ENCODE results near the gene SLC45A1.

Gene SLC45A1

DNA sequence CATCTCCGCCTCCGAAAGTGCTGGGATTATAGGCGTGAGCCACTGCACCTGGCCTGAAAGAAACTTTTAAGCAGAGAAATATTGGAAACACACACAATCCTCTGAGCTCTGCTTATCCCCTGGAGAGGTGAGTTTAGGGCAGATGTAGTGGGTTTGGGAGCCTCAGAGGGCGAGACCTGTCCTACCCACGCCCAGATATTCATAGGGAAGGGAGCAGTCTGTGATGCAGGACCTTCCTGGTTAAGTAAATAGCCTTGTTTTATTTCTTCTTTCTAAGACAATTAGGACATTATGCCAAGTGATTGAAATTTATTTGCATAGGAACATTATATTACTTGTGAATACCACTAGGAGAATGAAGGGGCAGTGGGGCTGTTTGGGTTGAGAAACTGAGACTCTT lies 18.0 kb upstream of the SLC45A1 start:
- no peak overlapping the region for H3K4me3 Mint-ChIP-seq
- no peaks in the 10 kb centered on the region for H3K9me3 Mint-ChIP-seq
- H3K4me1 Mint-ChIP-seq = no peaks in the 10 kb centered on the region
- H3K27me3 Mint-ChIP-seq = peaks cover 6% of the 10 kb centered on the region
- no peak overlapping the region for H3K27ac Mint-ChIP-seq
- no peaks in the 10 kb centered on the region for H3K36me3 Mint-ChIP-seq

DNA sequence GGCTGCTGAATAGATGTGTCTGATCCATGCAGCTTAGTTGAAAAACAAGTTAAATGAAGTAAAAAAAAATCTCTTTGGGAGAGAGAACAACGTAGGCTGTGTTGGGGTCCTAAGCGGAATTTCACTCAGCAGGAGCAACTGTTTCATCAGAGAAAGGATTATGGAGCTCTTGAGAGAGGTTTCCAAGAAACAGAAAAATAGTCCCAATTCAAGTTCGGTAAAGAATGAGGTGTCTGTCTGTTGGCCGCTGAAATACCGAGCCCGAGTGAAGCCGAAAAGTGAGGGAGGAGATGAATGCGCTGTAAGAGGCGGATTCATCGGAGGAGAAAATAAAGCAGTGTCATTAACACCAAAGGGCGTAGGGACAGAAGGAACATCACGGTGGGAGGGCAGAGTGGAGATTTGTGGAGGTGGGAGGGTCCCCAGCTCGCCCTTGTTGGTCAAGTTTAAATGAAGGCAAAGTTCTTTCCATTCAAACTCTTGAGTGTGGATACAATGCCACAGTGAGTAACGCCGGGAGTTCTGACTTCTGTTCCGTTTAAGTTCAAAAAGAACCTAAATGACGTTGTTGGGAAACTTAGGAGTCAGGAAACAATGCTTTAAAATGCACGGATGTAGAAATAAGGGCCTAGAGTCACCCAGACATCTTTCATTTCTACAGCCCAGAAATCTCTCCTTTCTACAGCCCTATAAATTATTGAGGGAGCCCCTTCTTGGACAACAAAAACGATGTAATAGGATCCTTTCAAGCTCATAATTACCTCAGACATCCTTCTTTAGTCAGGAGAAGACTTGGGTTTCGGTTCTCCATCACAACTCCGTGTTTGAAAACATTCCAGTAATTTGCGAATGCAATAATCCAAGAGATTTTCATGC lies 15.6 kb upstream of the SLC45A1 start:
- Mint-ChIP-seq H3K4me1 (no peaks in the 10 kb centered on the region), H3K9me3 (no peaks in the 10 kb centered on the region), H3K36me3 (no peaks in the 10 kb centered on the region), H3K4me3 (no peak overlapping the region), H3K27ac (no peak overlapping the region), H3K27me3 (peaks cover 4% of the 10 kb centered on the region)

DNA sequence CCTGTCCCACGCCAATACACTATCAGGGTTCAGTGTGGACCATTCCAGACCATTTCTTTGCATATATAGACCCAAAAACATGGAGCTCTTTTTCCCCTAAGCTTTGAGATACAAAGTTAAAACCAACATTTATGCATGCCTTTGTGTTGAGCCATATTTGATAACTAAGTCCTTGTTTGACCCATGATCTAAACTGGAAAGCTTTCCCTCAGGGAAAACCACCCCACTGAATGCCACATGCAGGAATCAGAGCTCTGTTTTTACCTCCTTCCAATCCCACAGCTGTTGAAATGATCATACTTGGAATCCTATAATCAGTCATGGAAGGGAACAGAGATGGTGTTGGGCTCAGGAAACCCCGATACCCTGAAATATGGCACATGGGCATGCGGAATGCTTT lies 14.8 kb upstream of the SLC45A1 start:
- H3K4me3 Mint-ChIP-seq = no peak overlapping the region
- H3K4me1 Mint-ChIP-seq = no peaks in the 10 kb centered on the region
- H3K36me3 Mint-ChIP-seq = no peaks in the 10 kb centered on the region
- H3K9me3 Mint-ChIP-seq = no peaks in the 10 kb centered on the region
- peaks cover 4% of the 10 kb centered on the region for H3K27me3 Mint-ChIP-seq
- no peak overlapping the region for H3K27ac Mint-ChIP-seq

DNA sequence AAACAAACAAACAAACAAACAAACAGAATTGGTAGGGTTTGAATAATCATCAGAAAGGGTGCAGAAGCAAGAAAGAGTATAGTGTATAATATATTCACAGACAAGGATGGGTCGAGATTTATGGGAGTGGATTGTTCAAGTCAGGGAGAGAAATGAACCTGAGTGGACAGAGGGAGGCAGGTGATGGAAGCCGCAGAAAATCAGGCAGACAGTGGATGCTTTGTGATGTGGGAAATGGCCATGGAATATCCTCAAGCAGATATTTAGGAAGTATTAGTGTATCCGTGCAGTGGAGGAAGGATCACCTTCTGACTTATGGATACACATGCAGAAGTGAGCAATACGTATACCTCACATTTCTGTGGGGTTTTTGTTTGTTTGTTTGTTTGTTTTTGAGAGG lies 14.0 kb upstream of the SLC45A1 start:
- H3K4me1 Mint-ChIP-seq = no peaks in the 10 kb centered on the region
- peaks cover 4% of the 10 kb centered on the region for H3K27me3 Mint-ChIP-seq
- no peaks in the 10 kb centered on the region for H3K36me3 Mint-ChIP-seq
- H3K4me3 Mint-ChIP-seq = no peak overlapping the region
- H3K9me3 Mint-ChIP-seq = no peaks in the 10 kb centered on the region
- no peak overlapping the region for H3K27ac Mint-ChIP-seq

DNA sequence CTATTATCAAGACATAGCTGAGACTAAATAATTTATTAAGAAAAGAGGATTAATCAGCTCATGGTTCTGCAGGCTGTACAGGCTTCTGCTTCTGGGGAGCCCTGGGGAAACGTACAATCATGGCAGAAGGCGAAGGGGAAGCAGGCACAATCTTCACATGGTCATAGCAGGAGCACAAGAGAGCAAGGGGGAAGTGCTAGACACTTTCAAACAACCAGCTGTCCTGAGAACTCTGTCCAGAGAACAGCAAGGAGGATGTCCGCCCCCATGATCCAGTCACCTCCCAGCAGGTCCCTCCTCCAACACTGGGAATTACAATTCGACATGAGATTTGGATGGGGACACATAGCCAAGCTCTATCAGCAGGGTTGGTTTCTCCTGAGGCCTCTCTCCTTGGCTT lies 10.3 kb upstream of the SLC45A1 start:
- Mint-ChIP-seq H3K27ac (no peak overlapping the region), H3K9me3 (no peaks in the 10 kb centered on the region), H3K4me1 (no peaks in the 10 kb centered on the region), H3K36me3 (no peaks in the 10 kb centered on the region), H3K27me3 (peaks cover 3% of the 10 kb centered on the region), H3K4me3 (no peak overlapping the region)

DNA sequence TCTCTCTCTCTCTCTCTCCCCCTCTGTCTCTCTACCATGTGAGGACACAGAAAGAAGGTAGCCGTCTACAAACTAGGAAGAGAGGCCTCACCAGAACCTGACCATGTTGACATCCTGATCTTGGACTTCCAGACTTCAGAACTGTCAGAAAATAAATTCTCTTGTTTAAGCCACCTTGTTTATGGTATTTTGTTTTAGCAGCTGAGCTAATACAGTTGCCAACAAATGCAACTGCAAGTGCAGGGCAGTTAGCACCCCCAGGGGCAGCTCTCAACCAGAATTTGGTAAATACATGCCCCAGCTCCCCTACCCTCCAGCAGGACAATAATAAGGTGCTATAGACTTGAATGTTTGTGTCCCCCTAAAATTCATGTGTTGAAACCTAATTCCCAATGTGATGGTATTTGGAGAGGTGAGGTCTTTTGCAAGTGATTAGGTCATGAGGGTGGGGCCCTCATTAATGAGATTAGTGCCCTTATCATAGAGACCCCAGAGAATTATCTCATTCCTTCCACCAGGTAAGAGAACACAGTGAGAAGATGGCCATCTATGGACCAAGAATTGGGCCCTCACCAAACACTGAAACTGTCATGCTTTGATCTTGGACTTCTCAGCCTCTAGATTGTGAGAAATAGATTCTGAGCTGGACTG lies 6.7 kb upstream of the SLC45A1 start:
- H3K4me3 Mint-ChIP-seq = no peak overlapping the region
- H3K36me3 Mint-ChIP-seq = no peaks in the 10 kb centered on the region

DNA sequence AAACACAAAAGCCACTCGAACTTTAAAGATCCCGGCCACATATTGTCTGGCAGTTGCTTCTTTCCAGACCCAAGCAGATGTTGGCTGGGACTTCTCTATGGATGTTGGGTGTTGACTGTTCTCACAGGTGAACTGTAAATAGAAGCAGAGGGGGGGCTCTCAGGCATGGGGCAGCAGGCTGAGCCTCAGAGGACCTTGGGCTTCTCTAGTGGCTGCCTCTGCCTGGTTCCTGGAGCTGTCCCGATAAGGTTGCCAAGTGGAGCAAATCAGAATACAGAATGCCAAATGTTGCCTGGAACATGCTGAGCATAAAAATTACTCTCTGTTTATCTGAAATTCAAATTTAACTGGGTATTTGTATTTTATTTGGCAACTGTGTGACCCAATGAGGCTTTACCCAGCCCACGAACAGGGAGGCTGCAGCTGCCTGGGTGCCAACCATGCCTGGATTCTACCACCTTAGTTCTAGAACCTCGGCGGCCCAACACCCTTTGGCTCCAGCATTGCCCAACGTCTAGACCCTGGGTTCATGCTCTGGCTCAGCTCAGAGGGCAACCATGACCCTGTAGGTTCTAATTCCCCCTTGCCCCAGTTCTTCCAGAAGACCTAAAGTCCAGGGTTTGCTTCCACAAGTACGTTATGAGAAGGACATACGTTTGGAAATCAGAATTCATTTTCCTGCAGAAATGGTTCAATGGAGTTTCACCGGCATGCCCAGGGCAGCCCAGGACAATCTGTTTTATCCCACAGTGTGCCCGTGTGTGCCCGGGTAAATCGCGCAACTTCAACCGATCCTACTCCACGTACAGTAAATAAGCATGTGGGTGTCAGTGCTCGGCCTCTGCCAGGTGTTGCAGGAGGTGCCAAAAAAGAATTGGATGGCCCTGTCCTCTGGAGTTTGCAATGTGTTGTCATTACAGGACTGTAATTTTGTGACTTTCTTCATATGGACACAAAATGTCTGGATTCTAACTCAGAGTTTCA lies 5.4 kb upstream of the SLC45A1 start:
- no peaks in the 10 kb centered on the region for H3K9me3 Mint-ChIP-seq
- H3K4me1 Mint-ChIP-seq = peaks cover 15% of the 10 kb centered on the region
- no peak overlapping the region for H3K4me3 Mint-ChIP-seq
- H3K27ac Mint-ChIP-seq = no peak overlapping the region
- H3K36me3 Mint-ChIP-seq = no peaks in the 10 kb centered on the region
- H3K27me3 Mint-ChIP-seq = peaks cover 9% of the 10 kb centered on the region

More for the DNA sequence above, 6.7 kb upstream of the SLC45A1 start:
- no peaks in the 10 kb centered on the region for H3K9me3 Mint-ChIP-seq
- peaks cover 6% of the 10 kb centered on the region for H3K27me3 Mint-ChIP-seq
- peaks cover 13% of the 10 kb centered on the region for H3K4me1 Mint-ChIP-seq
- no peak overlapping the region for H3K27ac Mint-ChIP-seq

DNA sequence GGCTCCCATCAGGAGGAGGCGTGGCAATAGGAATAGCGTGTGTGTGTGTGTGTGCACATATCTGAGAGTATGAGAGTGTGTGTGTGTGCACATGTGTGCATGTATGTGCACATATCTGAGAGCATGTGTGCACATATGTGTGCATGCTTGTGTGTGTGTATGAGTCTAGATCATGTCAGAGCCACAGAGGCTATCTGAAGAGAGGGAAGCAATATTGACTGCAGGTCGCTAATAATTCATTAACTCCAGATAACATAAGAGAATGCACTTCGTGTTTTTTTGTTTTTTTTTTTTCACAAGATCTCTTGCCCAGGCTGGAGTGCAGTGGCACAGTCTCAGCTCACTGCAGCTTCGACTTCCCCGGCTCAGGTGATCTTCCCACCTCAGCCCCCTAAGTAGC lies 4.7 kb upstream of the SLC45A1 start:
- no peak overlapping the region for H3K27ac Mint-ChIP-seq

DNA sequence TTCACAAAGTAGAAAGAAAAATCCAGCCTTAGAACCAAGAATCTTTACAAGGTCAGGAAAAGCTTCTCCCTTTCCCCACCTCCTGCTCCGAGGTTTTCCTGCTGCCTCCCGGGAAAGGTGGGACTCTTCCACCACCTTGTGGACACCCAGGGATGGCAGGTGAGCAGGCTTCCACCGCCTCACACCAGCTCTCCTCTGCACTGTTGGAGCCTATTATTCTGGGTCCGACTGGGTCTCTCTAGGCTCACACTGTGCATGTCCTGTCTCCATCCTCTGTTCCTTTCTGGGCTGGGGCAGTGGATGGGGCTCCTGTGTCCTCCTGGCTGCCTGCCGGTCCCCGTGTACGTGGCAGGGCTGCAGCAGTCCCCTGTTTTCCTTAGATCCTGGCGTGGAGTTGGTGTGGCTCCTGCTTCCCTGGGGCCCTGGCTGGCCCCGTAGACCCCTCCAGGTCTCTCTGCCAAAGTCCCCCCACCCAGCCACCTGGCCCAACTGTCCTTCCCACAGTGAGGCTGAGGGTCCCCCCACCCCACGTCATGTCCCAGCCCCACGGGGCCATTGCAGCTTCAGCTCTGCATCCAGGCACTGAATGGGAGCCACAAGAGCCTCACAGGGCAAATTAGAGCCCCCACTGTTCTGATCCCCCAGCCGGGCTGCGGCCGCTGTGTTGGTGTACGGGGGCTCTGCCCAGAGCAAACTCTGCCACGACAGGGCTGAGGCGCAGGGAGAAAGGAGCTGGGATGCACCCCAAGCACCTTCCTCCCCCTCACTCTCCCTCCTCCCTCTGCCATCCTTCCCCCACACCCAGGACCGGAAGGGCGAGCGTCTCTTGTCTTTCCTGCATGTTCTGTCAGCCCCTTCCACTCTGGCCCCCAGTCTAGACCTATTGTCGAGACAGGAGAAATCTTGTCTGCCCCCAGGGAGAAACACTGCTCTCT lies 3.3 kb upstream of the SLC45A1 start:
- Mint-ChIP-seq H3K9me3 (no peaks in the 10 kb centered on the region), H3K27me3 (peaks cover 9% of the 10 kb centered on the region), H3K36me3 (no peaks in the 10 kb centered on the region), H3K27ac (no peak overlapping the region), H3K4me3 (no peak overlapping the region), H3K4me1 (peaks cover 21% of the 10 kb centered on the region)

More for the DNA sequence above, 4.7 kb upstream of the SLC45A1 start:
- H3K4me1 Mint-ChIP-seq = peaks cover 17% of the 10 kb centered on the region
- no peak overlapping the region for H3K4me3 Mint-ChIP-seq
- H3K9me3 Mint-ChIP-seq = no peaks in the 10 kb centered on the region
- no peaks in the 10 kb centered on the region for H3K36me3 Mint-ChIP-seq
- peaks cover 9% of the 10 kb centered on the region for H3K27me3 Mint-ChIP-seq

DNA sequence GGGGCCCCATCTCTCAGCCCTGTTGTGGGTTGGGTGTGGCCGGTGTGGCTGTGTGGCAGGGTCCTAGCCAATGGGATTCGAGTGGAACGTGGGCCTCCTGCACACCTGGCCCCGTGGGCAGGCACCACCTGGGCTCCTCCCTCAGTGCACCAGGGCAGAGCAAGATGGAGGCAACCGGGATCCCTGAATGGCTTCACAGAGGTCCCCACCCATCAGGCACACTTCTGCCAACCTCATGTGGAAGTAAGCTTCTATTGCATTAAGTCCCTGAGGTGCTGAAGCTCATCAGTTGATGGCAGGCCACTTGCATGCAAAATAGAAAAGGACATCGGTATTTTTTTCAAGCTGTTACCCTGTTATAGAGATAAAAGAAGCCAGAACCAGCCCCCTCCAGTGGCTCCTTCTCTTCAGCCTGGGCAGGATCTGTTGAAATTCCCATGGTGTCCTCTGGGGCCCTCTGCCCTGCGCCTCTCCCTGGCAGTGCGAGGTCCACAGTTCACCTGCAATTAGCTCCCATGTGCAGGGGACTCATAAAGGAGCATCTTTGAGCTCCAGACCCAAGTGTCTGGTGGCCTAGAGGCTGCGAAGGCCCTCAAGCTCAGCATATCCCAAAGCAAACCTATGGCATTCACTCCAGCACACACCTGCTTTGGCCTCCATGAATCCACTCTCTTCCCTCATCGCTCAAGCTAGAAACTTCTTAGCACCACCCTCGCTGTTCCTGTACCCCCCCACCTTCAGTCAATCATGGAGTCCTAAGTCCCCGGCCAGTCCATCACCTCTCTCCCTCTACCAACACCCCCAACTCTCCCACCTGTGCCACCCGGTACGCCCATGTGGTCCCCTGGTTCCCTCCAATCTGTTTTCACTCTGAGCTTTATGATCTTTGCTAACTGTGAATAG lies 2.1 kb upstream of the SLC45A1 start:
- H3K27me3 Mint-ChIP-seq = peaks cover 9% of the 10 kb centered on the region
- H3K4me1 Mint-ChIP-seq = peaks cover 21% of the 10 kb centered on the region
- H3K4me3 Mint-ChIP-seq = peak overlapping the region; percentile 23
- H3K36me3 Mint-ChIP-seq = no peaks in the 10 kb centered on the region
- peak overlapping the region; percentile 30 for H3K27ac Mint-ChIP-seq
- no peaks in the 10 kb centered on the region for H3K9me3 Mint-ChIP-seq

DNA sequence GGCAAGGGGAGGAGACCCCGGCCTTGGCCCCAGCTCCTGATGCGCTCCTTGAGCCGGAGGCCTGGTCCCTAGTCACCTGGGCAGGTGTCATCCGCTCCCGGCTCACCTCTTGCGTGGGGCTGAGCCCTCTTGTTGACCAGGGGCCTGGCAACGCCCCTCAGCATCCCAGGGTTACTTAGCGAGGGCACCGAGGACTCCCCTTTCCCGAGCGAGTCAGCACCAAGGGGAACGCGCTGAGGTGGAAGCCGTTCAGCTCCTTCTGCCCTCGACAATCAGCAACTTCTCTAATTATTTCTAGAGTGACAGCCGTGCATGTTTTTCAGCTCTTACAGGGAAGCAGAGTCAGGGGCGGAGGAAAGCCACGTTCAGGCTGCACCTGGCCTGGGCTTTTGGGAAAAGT lies 522 bp downstream of the SLC45A1 start:
- peaks cover 7% of the 10 kb centered on the region for H3K27me3 Mint-ChIP-seq
- H3K27ac Mint-ChIP-seq = peak overlapping the region; percentile 12
- H3K36me3 Mint-ChIP-seq = no peaks in the 10 kb centered on the region
- H3K4me3 Mint-ChIP-seq = peak overlapping the region; percentile 78
- H3K9me3 Mint-ChIP-seq = no peaks in the 10 kb centered on the region
- H3K4me1 Mint-ChIP-seq = peaks cover 21% of the 10 kb centered on the region

DNA sequence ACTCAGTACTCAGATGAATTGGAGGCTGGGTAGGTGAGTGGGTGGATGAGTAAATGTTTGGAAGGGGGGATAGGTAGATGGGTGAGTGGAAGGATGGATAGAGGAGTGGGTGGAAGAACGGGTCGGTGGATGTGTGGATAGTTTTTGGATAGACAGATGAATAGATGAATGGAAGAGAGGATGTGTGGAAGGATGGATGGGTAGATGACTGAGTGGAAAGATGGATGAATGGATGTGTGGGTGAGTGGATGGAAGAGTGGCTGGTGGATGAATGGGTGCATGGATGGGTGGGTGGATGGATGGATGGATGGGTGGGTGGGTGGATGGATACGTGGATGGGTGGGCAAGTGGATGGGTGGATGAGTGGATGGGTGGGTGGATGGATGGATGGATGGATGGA lies 3.7 kb downstream of the SLC45A1 start:
- no peaks in the 10 kb centered on the region for H3K9me3 Mint-ChIP-seq
- H3K4me3 Mint-ChIP-seq = no peak overlapping the region
- H3K36me3 Mint-ChIP-seq = no peaks in the 10 kb centered on the region
- peaks cover 8% of the 10 kb centered on the region for H3K4me1 Mint-ChIP-seq
- H3K27me3 Mint-ChIP-seq = peaks cover 2% of the 10 kb centered on the region
- no peak overlapping the region for H3K27ac Mint-ChIP-seq

DNA sequence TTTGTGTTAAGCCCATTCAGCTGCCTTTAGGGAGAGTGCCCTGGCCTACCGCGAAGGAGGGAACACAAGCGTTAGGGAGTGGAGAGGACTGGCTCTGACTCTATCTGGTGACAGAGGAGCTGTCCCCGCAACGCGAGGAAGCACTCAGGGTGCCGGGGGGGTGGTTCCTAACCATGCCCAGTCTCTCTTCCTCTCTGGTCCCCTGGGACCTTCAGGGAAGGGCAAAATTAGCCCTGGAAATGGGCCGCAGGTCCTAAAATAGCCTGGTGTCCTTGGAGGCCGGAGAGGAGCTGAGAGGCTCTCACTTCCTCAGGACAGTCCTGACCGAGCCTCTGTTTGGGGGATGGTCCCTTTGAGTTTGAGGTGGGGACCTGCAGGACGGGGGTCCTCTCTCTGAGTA lies 5.8 kb downstream of the SLC45A1 start:
- Mint-ChIP-seq H3K9me3 (no peaks in the 10 kb centered on the region), H3K27ac (no peak overlapping the region), H3K36me3 (no peaks in the 10 kb centered on the region), H3K4me3 (no peak overlapping the region), H3K27me3 (no peaks in the 10 kb centered on the region), H3K4me1 (peaks cover under 1% of the 10 kb centered on the region)

Data from activated naive CD4-positive, alpha-beta T cell treated with anti-CD3 and anti-CD28 coated beads, Interleukin-2, amount 50 U/mL, for 24 hours (primary cell).